Activated CD8-positive, alpha-beta memory T cell treated with anti-CD3 and anti-CD28 coated beads for 24 hours (primary cell): ENCODE data around the gene DBH.

Experiments used
- DNase-seq: peaks from one replicate; pipeline ENCODE4 v3.0.0-alpha.2; 2020

The DBH gene

DNA sequence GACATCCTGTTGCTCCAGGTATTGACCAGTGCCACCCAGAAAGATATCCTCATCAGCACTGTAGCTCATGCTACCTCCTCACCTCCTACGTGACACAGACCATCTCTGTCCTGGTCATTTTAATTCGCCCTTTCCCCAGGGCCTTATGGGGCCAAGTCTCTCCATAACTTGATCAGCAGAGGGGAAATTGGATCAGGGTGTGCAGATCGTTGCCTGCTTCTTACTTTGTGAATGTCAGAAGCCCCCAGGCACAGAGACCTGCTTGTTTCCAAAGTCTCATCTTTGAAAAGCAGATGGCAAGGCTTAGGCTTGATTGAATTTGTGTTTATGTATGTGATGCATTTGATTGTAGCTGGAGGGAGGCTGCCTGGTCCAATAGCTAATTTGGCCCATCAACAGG is 8.8 kb upstream of the DBH start:
- no peak for DNase-seq

DNA sequence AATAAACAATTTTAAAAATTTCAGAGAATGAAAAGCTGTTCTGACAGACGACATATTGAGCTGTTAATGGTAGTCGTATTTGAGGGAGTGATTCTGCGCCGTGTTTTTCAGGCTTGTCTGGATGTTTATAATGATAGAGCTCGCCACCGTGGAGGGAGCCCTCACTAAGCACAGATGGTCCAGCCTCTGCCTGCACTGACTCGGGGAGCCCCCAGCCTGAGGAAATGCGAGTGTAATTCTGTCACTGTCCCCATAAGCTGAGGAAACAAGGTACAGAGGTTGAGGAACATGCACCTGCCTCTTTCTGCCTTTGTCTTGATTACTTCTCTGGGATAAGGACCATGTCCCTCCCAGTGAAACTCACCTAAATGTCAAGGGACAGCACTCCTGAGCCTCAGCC is 7.4 kb upstream of the DBH start:
- DNase-seq: no peak

DNA sequence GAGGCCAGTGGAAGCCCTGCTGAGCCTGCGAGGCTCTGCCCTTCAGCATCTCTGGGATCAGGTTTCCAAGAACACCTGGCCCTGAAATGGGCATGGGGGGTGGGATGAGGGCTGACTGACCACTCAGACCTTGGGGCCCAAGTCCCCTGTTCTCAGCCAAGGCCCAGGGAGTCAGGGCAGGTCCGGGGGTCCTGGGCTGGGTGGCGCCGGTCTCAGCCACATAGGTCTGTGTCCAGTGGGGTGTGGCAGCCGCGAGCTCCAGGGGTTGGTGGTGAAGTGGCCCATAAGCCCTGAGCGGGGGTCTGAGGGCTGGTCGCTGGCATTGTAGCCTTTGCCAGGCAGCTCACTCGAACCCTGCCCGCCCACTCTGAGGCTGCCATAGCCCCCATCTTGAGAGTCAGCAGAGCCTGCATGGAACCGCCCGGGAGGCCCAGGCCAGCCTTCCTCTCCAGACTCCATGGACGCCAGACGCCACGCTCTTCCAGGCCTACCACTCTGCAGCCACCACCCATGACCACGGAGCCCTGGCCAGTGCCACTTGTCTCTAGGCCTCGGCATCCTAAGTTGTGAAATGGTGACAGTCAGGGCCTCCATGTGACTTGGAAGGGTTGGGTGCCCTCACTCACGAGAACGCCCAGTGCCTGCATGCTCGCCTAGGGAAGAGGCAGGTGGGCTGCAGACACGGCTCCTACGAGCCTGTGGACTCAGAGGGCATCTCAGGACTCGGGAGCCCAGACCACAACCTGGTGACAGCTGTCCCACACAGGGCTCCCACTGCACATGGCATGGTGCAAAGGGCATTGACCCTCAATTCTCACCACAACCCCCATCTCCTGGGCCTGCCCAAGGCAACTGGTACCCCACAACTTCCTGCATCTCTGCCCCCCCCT is 6.7 kb upstream of the DBH start:
- DNase-seq: no peak

DNA sequence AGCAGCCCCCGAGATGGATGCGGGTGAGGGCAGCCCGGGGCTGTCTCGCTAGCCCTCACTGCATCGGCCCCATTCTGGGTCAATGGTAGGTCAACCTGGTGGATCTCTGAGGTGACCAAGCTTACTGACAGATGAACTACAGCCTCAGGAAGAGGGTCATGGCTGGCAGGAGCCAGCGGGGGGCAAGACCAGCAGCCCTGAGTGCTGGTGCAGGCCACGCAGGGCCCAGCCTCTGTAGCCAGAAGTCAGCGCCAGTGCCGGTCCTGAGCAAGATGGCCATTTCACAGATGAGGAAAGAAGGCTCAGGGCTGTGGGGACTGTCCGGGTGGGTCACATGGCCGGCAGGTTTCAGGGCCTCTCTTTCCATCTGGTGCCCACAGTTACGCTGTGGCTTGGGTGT is 5.1 kb upstream of the DBH start:
- DNase-seq: no peak

DNA sequence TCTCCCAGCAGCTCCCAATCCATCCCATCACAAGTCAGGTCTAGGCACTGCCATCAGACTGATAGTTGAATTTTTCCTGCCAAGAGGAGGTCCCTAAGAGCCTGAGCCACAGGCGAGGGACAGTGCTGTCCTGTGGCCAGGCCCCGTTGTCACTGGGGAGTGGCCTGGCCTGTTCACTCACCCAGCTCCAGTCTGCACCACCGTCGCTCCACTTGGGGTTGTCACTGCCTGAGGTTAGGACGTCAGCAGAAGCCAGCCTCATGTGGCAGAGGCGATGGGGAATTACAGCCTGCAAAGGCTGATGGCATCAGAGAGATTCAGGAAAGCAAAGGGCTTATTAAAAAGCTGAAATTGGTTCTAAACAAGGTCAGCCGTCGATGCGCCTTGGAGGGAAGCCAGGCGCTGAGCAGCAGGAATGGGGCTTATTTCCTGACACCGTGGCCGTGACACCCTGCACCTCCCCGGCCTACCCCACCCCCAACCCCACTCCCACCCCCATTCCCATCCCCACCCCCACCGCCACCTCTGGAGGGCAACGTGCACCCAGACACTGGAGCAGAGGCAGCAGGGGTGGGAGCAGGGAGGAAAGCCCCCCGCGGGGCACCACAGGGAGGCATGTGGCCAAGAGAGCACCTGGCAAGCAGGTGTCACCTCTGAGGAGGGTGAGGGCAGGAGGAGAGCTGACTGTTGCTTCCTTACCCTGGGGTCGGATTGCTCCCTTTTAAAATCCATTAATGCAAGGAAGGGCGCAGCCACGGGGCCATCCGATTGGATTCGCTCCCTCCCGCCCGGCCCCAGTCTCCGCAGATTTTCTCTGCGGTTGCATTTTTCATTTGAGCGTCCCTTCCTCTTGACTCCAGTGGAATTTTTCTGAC is 3.1 kb upstream of the DBH start:
- no peak for DNase-seq

DNA sequence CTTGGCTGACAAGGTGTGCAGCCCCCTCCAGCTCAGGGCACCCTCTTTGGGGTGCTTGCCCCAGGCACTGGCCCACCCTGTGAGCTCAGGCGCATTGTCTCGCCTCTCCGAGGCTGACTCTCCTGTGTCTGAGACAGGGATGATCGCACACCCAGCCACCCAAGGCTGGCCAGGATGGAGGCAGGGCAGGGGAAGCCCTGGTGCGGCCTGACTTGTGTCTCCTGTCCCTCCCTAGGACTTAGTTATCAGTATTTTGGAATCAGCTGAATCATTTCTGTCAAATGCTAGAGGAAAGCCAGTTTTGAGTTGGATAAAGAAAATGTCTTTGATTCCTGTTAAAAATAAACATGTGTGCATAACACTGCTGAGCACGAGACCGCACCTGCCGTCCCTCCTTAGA is 2.5 kb upstream of the DBH start:
- DNase-seq: no peak

DNA sequence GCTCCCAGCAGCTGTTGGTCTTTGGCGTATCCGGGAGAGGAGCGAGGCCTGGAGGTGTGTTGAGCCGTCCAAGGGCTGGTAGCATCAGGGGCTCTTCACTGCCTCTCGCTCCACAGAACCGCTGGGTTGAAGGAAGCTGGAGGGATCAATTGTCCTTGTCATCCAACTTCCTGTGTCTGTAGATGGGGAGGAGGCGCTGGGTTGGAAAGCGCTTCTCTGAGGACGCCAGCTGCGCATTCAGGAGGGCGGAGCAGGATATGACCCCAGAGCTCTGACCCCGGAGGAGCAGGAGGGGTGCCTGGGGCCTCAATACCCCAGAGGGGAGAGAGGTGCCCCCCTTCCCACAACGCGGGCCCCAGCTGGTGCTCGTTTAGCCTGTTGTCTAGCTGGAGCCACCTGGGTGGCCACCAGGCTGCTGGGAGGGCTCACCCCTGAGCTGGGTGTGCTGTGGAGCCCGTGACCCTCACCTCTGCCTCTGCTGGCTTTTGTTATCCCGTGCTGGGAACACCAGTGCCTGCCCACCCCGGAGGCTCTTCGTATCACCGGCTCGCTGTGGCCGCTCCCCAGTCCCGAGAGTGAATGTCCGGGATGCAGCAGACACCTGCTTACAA is 2.0 kb upstream of the DBH start:
- DNase-seq: no peak

DNA sequence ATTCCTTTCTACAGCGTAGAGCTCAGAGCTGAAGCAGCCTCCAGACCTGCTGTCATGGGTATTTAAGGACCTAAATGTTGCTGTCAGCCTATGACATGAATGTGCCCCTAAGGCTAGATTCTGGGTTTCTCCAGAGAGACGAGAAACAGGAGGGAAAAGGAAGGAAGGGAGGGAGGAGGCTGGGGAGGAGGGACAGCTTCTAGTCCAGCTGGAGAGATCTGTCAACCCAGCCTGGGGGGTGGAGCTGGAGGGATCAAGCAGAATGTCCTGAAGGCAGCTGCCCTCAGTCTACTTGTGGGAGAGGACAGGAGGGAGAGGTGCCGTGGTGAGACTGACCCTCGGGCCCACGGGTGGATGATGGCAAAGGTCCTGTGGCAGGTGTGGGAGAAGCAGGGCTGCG is 1.1 kb upstream of the DBH start:
- DNase-seq: no peak

DNA sequence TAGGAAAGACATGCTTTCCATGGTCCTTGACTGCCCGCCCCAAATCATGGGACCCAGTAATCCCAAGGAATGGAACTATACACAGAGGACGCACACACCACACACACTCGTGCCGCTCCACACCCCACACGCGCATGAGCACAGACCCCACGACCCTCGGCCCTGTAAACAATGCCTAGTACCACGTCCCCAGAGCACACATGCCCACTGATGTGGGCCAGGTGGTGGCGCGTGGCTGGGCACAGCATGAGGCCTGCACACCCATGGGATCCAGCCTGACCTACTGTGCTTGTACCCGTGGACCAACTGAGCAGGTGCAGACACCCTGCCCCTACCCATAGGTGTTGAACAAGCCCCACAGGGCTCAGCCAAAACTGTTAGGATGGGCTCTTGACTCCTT is 739 bp downstream of the DBH start:
- no peak for DNase-seq

DNA sequence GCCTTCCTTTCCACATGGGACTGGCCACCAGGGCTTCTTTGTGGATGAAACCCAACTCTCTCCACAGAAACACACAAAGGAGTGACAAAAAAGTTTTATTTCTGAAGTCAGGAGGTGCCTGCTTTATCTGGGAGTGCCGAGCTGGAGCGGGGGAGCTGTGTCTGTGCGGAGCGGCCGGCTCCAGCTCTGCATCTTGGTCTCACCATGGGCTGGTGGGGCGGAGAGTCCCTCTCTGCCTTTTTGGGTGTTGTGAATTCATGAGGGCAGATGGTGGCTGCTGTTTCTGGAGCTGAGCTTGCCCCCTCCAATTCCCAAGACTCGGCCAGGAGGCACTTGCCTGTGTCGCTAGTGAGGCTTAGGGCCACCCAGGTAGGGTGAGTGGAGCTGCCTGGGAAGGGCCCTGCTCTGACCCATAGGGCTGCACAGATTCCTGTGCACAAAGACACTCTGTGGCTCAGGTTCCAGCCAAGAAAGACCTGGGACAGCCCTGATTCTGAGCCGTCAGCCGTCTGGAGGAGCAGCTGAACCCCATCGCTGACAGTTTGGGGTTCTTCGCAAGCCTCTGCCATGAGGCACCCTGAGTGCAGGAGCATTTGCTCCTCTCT is 1.4 kb downstream of the DBH start:
- no peak for DNase-seq

DNA sequence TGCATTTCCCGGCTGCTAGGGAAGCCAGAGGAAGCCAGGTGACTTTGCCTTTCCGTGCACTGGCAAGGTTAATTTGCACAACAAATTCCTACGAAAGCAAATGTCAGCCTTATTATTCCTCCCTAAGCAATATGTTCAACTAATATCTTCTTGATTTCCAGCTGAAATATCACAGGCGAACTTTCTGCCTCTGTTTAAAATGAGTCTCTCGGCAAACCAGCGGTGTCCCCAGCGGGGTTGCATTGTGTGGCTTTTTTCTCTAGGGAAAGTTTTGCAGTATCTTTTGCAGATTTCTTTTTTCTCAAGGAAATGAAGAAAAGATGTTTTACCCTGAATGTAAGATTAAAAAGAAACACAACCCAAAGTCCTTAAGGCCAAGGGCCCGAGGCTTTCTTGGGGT is 1.9 kb downstream of the DBH start:
- DNase-seq: no peak

DNA sequence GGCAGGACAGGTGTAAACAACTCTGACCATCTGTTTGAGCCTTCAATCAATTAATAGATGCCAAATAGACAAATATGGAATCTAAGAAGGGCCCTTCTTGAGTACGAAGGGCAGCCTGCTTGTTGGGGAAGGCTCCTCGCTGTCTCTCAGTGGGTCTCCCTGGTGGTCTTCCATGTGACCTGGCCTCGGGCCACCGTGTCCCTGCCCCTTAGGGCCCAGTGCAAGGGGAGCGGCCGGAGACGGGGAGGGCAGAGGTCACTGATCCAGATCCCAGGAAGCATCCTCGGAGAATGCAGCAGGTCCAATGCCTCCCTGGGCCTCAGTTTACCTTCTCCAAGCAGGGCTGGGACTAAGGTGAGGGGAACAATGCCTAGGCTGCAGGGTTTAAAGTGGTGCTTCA is 2.5 kb downstream of the DBH start:
- no peak for DNase-seq

DNA sequence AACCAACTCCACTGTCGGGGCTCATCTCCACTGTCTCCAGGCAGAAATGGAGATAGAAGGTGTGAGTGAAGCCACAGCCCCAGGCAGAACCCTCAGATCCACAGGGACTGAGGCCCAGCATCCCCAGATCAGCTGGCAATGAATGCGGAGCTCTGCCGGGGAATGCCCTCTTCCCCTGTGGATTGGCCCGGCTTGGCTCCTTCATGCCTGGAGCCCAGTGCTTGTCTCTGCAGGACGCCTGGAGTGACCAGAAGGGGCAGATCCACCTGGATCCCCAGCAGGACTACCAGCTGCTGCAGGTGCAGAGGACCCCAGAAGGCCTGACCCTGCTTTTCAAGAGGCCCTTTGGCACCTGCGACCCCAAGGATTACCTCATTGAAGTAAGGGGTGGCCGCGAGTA is 3.5 kb downstream of the DBH start:
- DNase-seq: no peak

DNA sequence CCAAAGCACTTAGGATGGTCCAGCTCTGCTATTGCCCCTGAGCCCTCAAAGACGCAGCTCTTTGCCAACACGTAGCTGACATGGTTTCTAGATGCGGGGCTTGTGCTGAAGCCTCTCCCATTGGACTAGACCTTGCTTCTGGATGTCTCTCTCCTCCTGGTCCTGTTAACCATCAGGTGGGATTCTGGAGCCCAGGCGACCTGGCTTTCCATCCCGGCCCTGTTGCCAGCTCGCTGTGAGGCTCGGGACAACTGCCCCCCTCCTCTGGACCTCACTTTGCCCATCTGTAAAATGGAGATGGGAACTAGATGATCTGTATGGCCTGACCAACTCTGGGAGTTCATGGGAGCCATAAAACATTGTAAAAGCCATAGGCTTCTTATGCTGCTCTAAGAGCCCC is 4.0 kb downstream of the DBH start:
- no peak for DNase-seq

DNA sequence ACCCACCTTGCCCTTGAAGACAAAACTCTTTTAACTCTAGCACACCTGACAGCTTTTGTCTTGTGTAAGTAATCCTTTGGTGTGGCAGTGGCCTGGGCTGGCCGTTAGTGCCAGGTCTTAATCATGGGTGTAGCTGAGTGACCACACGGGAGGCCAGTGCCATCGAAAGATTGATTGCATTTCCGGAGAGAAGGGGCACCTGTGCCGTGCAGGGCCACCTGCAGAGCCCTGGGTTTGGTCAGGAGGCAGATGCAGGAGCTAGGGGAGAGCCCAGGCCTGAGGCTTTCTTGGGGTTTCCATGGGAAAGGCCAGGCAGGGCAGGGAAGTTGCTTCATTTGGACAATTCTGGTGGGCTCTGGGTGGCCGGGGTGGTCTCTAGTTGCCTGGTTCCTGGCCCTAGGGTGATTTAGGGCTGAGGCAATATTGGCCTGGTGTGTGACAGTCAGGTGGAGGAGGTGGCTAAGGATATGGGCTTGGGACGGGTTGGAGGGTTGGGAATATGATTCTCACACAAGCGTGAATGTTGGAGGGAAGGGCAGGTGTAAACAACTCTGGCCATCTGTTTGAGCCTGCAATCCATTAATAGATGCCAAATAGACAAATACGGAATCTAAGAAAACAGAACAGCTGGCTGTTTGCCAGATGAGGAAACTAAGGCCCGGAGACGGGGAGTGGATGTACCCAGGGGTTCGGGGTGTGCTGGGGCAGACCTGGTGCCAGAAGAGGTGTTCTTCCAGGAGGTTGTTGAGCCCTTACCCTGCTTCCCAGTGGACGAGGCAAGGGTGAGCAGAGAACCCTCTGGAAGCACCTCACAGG is 4.6 kb downstream of the DBH start:
- no peak for DNase-seq

DNA sequence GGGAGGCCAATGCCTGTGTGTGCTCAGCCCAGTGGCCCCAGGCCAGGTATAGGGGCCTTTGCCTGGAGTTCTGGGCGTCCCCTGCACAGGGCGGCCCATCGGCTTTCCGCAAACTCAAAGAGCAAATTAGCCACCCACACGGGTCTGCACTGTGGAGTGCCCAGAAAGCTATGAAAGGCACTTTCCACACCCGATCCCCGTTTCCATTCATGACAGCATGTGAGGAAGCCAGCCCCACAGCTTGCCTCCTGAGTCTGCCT is 5.2 kb downstream of the DBH start:
- DNase-seq: no peak

DNA sequence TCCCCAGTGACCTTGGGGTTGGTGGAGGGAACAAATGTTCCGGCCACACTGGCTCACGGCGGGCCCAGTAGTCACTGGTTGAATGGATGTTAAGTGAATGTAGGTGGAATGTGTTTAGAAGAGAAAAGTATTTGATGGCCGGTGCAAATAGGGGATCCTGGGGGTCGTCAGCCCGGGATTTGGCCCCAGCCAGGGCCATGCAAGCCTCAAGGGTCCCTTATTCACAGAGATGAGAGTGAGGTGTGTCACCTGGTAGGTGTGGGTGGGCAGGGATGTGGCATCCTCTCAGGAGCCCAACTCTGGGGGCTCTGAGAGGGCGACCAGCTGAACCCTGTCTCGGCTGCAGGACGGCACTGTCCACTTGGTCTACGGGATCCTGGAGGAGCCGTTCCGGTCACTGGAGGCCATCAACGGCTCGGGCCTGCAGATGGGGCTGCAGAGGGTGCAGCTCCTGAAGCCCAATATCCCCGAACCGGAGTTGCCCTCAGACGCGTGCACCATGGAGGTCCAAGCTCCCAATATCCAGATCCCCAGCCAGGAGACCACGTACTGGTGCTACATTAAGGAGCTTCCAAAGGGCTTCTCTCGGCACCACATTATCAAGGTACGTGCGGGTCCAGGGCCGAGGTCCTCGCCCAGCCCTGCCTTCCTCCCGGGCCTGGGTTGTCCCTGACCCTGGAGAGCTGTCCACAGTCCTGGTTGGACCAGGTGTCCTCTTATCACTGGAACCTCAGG is 5.9 kb downstream of the DBH start:
- DNase-seq: no peak

DNA sequence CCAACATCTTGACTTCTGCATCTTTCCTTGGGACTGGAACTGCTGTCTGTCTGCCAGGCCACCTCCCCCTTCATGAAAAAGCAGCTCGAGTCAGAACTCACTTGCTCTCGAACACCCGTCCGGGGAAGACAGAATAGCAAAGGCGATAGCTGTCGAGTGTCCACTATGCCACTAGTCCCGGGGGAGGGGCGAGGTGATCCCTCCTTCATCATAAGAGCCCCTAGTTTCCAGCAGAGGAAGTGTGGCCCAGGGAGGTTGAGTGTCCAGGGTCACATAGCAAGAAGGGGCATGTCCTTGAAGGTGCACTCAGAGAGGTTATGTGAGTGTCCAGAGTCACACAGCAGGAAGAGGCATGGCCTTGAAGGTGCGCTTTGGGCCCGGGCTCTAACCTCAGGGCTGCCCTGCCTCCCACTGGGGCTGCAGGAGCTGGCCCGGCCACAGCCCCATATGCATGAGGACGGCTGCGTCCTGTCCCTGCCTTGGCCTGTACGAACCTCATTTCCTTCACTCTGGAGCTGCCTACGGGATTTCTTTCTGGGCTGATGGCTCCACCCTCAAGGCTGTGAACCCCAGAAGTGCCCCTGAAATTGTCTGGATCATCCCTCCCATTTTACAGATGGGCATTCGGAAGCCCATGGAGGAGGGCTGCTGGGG is 6.7 kb downstream of the DBH start:
- DNase-seq: no peak

DNA sequence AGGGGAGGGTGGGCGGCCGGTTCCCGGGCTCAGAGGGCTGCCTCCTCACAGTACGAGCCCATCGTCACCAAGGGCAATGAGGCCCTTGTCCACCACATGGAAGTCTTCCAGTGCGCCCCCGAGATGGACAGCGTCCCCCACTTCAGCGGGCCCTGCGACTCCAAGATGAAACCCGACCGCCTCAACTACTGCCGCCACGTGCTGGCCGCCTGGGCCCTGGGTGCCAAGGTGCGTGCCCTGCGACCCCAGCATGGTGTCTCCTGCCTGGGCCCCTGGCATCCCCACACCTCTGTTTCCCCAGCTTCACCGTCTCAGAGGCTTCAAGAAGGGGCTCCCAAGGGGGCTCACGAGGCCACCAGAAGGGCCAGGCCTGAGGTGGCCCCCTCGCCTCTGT is 7.2 kb downstream of the DBH start:
- no peak for DNase-seq

DNA sequence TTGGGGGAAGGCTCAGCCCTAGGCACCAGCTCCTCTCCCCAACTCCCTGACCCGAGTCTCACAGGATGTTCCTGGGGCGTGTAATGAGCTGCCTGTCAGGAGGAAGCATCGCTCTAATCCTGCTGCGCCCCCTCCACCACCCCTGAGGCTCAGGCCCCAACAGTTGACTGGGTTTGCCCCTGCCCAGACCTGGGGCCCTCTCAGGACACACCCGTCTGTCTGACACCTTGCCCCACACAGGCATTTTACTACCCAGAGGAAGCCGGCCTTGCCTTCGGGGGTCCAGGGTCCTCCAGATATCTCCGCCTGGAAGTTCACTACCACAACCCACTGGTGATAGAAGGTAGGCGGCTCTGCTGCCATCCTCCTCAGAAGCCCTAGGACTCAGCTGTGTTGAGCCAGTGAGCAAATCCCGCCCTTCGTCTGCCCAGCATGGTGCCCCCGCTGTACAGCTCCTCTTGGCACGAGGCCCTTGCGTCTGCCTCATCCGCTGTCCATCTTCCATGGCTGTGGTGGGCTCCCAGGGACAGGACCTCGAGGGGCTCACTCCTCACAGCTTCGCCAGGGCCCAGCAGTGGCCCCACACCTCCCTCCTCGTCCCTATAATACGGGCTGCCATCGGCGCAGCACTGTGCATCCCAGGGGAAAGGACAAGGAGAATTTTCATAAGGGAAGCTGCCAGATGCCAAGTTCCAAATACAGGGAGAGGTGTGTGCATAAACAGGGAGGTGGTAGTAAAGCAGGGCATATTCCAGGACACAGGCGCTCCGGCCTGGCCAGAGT is 8.0 kb downstream of the DBH start:
- no peak for DNase-seq
